ENCODE data around the gene SPAG17.

SPAG17 gene

DNA sequence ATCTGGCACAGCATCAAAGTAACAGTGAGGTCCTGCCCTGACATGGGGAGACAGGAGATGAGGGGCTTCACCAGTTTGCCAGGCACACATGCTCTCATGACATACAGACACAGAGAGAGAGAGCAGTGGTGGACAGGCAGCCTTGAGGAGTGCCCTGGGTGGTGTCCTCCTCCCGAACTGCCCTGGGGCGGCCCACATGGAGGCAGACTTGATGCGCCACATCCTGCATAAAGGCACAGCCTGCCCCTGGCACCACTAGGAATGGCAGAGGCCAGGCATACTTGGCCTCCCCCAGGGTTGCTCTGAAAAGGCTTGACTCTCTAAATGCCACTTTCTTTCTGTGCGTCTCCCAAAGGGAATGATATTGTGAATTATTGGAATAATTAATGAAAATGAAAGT, 67.5 kb downstream of the SPAG17 start:
- no peak for DNase-seq

DNA sequence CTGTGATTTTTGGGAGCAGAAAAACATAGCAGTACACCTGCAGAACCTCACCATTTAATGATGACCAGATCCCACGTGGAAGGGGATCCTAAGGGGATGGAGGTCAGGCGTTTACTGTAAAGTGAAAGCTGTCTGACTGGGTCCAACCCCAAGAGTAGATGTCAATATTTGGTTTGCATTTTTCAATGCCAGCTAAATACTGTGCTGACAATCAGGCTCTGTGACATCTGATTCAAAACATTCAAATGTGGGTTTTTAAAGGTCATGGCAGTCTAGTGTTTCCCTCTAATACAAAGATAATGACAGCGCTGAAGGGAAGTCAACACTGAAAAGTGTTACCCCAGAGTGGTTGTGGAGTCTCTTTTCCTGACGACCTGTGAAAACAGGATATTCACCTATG, 68.1 kb downstream of the SPAG17 start:
- DNase-seq = no peak

DNA sequence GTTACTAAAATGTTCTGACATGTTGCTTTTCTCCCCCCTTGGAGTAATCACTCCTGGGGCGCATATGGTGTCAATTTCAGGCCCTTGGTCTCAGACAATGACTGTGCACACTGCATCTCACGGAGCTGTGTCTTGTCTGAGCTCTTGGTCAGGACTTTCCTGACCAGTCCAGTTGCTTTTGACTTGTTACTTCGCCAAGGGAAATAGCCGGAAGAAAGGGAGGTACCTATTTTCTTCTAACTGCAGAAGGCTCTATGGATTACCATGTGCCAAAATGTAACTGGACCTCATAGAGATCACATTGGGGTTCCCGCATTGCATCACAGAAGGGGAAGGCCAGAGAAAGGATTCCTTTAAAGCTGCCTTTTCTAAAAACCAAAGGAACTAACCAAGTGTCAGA, 68.6 kb downstream of the SPAG17 start:
- no peak for DNase-seq

DNA sequence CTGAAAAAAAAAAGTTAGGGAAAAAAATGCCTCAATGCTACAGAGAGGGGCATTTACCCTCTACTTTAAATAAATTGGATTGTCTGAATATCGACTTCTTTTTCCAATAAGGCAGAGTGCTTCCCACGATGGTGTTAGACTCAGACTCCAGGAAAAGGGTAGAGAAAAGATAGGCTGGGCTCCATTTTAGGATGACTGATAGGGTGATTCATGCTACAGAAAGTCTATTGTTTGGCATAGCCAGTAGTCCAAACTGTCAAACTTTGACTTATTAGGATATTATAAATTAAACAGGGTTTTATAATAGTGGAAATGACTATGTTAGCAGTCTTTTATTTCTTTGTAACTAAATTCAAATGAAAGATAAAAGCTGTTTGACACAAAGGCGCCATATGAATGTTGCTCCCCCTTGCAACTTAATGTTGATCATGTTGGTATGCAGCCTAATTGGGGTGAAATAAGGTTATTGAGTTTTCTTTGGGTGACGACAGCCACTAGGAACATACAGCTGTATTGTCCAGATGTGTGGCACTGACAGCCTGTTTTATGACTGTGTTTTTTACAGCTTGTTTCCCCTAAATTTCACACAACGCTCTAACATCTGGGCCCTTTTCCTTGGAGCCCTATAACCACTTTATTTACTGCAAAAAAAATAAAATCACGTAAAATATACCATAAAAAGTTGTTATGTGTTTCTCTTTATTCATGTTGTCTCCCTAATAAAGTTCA, 69.3 kb downstream of the SPAG17 start:
- DNase-seq = no peak

DNA sequence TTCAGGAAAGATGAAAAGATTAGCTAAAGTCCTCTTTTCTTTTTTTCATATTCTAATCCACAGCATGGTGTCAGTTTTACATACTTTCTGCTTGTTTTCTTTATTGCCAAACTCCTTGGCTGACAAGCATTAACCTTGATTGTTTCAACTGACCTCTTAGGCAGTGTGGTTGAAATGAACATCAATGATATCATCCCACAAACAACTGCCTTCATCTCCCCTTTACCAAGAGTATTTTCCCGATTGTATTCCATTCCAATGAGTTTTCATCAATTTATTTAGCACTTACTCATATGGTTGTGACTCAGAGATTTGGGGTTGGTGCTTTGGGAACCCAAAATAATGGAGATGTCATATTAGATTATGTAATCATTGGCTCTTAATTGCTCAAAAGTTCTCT, 71.8 kb downstream of the SPAG17 start:
- no peak for DNase-seq

DNA sequence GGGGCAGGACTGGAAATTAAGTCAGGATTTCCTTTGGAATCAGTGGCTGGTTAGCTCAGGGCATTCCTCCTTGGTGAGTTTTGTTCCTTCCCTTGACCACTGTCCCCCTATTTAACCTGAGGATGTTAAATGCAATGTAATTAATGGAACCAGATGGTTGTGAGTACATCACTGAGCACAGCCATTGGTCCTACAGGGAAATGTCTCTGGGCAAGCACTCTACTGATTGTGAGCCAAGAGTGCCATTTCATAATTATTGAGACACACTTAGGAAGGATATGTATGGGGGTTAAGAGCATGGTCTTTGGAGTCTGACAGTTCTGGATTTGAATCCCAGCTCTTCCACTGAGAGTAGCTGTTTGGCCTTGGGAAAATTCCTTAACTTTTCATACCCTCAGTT, 74.4 kb downstream of the SPAG17 start:
- peak; percentile 35 to 80 for DNase-seq

DNA sequence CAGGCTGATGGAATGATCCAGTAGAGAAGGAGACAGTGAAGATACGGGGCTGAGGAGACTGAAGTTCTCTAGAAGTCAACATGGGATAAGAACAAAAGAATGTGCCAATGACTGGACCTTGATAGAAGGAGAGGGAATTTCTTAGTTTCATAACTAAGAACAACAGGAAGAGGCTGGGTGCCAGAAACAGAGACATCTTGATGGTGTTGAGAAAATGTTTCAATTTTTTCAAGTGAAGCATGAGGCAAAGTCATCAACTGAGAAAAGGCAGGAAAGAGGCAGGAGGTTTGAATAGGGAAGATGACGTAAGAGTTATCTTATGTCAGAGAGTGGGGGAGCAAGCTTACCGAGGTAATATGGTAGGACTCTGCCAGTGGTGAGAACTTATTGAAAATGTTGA, 80.1 kb downstream of the SPAG17 start:
- no peak for DNase-seq

DNA sequence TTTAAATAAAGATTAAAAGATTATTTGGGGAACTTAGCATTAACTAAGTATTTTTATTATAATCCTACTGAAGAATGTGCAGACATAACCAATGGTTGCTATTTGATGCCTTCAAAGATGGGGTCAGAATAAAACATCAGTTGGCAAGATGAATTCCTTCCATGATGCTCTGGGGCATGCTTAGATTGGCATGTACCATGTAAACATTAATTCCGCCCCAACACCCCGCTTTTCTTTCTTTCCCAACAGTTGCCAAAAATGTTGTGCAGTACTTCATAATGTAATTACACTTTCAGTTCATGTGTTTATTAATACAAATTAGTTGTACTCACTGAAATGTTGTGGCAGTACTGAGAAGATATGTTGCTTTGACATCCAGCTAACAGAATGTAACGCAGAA, 82.6 kb downstream of the SPAG17 start:
- DNase-seq = no peak

DNA sequence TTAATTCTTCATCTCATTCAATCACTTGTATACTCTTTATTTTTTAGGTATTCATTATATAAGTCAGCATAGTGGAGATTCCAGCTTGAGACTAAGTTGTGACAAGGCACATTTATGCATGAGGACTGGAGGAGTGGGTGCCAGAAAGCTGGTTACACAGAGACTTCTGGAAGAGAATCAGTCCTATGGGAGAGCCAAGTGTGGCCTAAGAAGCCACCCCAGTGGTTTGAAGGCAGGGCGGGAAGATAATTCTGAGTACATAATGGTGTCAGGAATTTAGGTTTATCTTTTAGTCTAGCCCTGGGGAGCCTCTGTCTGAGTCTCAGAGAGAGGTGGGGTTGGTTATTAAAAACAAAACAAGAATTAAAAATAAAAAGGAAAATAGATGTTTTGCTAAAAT, 83.0 kb downstream of the SPAG17 start:
- DNase-seq = no peak

DNA sequence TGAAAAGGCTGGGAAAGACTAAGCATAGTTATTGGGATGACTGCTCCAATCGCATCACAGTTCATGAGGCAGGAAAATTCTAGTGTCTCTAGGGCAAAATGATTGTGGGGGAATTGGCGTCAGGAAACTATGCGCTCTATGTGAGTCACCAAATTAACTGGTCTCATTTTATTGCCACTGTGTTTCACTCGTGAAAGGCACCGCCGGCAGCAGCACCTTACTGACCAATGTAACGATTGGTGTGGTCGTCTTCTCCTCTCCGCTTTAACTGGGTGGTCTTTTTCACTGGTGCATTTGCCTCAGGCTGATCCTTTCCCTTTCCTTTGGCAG, 83.5 kb downstream of the SPAG17 start:
- DNase-seq = no peak

DNA sequence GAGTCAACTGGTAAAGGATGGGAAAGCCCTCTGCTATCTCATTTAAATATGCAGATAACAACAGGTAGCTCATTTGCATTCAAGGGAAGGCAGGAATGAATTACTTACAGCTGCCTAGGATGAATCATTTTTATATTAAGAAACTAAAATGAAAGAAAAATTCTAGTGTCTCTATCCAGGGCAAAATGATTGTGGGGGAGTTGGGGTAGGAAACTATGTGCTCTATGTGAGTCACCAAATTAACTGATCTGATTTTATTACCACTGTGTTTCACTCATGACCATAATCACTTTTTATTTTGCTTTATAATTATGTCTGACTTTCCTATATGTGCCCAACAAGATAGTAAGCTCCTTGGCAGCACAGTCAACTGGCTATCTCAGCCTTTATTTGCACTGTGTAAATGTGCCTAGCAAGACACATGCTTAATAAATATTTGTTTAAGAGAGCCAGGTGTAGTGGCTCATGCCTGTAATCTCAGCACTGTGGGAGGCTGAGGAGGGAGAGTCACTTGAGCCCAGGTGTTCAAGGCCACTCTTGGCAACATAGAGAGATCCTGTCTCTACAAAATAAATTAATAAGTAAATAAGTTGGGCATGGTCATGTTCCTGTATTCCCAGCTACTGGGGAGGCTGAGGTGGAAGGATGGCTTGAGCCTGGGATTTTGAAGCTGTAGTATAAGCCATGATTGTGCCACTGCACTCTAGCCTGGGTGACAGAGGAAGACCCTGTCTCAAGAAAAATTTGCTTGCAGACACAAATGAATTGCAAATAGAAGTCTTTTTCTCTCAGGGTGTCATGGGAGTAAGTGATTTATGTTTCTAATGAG, 84.1 kb downstream of the SPAG17 start:
- no peak for DNase-seq

DNA sequence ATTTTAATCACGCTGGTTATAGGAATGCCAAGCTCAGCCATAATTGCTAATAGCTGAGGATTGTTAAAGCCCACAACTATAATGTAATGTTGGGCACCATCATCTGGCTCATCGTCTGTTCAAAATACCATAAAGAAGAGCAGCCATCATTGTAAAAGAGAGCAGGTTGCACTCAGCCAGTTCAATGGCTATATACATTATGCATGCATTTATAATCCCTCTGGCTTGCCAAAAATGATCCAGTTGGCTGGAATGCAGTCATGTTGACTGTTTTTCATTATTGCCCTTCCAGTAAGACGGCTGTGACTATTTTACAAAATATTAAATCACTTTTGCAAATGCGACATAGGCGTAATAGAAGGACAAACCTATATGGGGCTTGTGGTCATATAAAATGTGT, 85.3 kb downstream of the SPAG17 start:
- peak in 1 of 2 experiments; percentile 52 for DNase-seq

DNA sequence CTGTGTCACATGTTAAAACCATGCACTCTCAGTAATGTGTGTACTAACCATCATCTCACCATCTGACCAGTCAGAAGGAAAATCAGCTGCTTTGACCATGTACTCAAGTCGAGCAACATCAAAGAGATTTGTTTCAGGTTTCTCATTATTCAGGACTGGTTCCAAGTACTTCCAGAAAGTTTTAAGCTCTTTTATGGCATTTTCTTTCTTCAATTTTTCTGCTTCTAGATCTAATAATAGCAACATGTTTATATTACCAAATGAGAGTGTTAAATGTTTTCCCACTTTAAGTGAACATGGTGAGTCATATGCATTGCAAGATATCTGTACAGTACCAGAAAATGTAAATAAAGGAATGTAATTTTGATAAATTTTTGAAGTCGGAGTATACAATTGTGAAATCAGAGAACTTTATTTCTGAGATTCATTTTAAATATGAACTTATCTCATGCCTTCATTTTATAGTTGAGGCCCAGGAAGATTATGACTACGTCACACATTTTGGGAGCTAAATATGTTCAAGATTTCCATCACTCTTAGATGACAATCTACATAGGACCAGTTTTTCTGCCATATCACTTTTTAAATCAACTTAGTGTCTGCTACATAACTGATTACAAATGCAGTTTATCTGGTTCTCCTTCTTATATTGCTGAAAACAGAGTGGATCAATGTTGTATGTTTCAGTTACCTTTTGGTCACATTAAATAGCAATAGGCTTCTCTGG, 87.2 kb downstream of the SPAG17 start:
- no peak for DNase-seq

DNA sequence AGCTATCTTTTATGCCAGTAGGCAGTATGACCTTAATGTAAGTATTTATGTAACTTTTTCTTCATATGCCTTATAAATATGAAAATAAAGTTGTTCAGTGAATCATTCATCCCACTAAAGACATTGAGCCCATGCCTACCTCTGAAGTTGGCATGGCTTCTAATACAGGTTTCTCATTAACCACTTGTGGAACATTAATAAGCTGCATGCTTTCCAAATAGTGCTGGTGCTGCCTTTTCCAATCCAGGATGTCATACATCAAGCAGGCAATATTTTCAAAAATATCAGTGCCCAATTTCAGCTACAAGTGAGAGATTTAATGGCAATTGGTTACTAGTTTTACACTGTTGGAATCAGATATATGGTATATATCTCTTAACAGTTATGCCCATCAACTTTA, 92.0 kb downstream of the SPAG17 start:
- DNase-seq = no peak

DNA sequence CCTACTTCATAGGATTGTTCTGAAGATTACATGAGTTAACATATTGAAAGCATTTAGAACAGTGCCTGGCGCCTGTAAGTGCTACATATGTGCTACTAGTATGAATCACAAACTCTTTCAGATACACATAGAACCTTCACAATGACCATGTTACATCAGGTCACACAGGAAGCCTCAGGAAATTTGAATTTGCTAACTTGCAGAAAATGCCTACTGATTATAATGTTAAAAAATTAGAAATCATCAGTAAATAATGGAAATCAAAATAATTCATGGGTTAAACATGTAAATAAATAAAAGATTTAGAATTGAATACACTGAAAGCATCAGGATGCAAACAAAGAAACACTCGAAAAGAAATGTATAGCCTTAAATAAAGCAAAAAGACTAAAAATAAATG, 94.9 kb downstream of the SPAG17 start:
- DNase-seq = no peak

DNA sequence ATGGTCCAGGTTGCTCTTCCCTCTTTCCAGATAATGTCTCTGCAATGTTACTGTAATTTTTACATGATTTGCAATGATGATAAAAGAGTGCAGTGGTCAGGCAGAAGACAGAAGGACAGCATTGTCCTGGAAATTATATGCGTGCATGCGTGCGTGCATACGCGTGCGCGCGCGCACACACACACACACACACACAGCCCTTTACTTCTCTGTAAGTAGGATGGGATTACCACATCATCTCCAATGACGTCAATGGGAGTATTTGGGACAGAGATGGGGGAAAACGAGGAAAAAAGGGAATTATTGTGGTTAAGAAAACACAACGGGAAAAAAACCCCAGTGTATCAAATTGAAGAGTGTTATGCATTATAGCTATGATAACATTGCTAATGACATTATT, 99.7 kb downstream of the SPAG17 start:
- no peak for DNase-seq

DNA sequence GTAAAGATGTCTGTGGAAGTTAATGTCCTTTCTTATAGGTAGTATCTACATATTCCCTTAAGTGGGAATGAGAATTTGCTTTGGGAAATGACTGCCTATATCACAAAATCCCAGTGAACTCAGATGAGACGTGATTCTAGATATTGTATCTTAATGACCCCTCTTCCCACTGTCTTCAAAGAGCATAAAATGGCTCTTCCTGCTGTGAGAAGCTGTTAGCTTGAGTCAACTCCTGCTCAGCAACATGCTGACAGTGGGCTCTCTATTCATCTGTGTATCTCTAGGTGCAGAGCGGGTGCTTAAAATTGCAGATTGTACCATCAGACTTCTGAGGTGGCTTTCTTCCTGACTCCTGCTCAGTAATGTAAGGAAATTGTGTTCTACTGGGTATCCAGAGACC, 100.6 kb downstream of the SPAG17 start:
- DNase-seq = no peak

DNA sequence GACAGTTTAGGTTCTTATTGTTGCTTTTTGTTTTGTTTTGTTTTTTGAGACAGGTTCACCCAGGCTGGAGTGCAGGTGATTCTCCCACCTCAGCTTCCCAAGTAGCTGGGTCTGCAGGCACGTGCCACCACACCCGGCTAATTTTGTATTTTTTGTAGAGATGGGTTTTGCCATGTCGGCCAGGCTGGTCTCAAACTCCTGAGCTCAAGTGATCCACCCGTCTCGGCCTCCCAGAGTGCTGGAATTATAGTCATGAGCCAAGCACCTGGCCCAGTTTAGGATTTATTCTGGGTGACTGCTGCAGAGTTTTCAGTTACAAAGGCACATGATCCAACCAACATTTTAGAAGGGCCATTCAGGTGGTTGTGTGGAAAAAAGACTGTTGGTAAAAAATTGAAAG, 102.0 kb downstream of the SPAG17 start:
- no peak for DNase-seq

DNA sequence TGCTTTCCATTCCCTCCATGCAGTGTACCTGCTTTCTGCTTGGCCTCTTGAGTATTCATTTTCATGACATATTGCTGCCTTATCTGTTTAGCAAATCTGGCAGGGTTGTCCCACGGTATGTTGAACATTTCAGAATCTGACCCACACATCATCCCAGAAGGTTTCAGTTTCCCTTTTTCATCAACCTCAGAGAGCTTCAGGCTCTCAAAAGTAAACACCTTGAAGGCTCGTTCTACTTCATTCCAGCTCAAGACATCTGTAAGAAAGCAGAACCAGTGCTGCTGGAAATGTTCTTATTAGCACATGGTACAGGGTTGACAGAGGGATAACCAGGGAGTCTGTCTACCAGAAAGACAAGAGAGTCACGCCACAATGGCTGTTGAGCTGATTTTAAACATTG, 103.6 kb downstream of the SPAG17 start:
- DNase-seq = no peak

DNA sequence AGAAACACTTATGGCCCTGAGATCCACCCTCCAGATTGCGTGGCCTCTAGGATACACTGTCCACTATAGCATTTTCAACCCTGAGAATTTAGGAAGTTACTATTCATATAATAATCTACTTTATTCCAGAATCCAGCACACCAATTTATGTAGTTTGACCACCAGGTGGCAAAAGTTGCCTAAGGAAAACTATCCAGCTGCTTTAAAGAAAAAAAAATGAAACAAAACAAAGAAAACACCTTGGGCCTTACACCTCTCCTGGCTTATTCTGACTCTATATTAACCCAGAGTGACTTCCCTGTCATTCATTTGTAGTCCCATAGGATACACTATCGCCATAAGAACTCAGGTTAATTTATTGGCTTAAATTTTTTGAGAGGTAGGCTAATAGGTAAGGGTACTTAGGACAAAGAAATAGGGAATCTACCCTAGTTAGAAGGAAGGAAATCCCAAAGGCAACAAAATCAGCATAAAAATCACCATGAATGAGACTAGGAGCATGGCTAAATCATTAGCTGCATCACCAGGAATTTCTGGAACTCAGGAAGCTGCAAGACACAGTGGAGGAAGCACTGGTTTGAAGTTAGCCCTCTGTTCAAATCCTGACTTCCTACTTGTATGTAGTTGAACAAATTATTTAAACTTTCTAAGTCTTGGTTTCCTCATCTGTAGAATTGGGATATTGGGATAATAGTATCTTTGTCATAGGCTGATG, 107.5 kb downstream of the SPAG17 start:
- peak; percentile 30 to 58 for DNase-seq

DNA sequence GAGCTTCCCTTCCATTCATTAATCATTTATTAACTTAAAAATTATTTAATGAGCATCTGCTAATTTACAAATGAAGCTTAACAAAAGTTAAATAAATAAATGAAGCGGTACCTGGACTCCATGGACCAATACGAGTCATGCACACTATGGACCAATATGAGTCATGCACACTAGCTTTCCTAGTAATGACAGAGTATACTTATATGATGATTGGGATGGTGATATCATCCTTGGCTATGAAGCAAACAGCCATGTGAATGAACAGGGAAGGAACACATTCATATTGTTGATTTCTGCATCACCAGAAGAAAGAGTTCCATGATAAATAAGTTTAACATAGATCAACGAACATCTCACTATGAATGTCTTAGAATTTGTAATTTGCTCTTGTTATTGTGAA, 109.9 kb downstream of the SPAG17 start:
- peak in 1 of 2 experiments; percentile 8 for DNase-seq

DNA sequence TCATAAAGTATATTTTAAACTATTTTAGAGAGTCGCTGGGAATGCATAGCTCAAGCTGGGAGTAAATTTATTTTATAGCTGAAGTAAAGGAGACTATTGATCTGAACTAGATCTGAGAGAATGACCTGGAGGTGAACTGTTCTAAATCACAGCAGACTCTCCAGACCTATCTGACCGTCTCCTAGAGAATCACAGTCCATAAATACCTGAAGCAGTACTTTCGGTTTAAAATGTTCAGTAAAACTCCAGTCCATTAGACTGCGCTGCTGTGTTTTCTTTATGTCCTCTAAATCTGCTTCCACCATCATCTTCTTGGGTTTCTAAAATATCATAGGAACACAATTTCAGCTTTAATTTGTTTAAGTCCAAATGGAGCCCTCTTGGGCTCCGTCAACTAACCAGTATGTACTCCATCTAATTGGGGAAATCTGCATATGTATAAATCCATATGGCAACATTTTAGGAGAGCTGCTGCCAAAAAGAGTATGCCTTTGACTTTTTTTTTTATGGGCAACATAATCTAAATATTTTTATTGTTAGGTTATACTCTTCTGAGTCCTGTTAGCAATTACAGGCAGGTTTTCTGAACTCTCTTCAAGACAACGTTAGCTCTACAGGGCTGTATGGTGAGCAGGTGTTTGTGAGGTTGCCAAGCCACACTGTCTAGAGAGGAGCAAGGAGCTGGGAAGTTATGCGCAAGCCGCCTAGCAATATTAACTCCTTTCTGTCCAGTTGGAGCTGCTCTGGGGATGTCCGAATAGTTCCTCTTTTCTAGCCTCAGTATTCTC, 111.2 kb downstream of the SPAG17 start:
- DNase-seq = peak in 1 of 2 experiments; percentile 39

DNA sequence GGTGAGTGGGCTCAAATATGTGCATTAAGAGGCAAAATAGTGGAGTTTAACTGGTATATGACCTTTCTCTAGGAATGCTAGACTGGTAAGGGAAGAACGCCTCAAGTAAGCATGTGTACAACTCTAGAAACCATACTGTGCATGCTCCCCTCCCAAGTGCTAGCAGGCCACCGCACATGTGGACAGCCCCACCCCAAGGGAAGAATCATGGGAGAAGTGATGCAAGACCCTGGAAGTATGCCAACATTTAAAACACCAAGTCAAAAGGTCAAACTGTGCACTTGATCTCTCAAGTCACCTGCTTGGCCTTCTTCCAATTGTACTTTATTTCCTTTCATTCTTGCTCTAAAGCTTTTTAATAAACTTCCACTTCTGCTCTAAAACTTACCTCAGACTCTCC, 135.0 kb downstream of the SPAG17 start:
- DNase-seq = no peak

Measured in NCI-H446 (cell line).